ENCODE measurements around the gene CLSTN1. TPM values are rescaled to one million over a fixed set of nuclear protein-coding genes. Genes with fewer than 3 reads are reported as not detected.

The CLSTN1 gene
- total and polyA plus RNA-seq, 2 of the 13 experiments (the other 11 are each of a cell fraction or from before 2014, with no cell fraction given): 19.7 to 29.8 TPM

- TF ChIP-seq ZHX1 (CRISPR knock-in tag; IDR thresholded peaks at IDR 0.05; ENCODE audit: low read depth): no peak
- TF ChIP-seq MED8 (CRISPR knock-in tag; IDR thresholded peaks at IDR 0.05; ENCODE audit: insufficient replicate concordance): no peak
- TF ChIP-seq ZNF569 (CRISPR knock-in tag; IDR thresholded peaks at IDR 0.05; ENCODE audit: borderline replicate concordance): no peak
Observed at GRCh38 chr1:9770298-9770697, 53.5 kb downstream of the CLSTN1 start (continued).

GRCh38 chr1:9768983-9769382 is 54.8 kb downstream of the CLSTN1 start:
- H3K4me3 ChIP-seq (replicated peaks in 1 of 3; ENCODE audit: insufficient read depth in 1 of 3, low read depth in 2 of 3, low read length in 3 of 3): no peak overlapping the region
- no peaks in the 10 kb centered on the region for H3K9me3 ChIP-seq (ENCODE audit: low read length)
- no peak for DNase-seq (ENCODE audit: low spot score)
- no peak overlapping the region for H3K27ac ChIP-seq (ENCODE audit: extremely low read length, insufficient read depth, low read length)
- TF ChIP-seq DRAP1 (CRISPR knock-in tag; IDR thresholded peaks at IDR 0.05) (no peak), PRMT3 (CRISPR knock-in tag; IDR thresholded peaks at IDR 0.05; ENCODE audit: borderline replicate concordance, low read depth) (no peak), PCBP2 (optimal IDR thresholded peaks at IDR 0.05; ENCODE audit: low read depth, low read length, poor library complexity, severe bottlenecking) (peak; percentile 72), NKX3-1 (CRISPR knock-in tag; IDR thresholded peaks at IDR 0.05) (no peak), TOPORS (CRISPR knock-in tag; IDR thresholded peaks at IDR 0.05) (no peak), SRSF1 (optimal IDR thresholded peaks at IDR 0.05; ENCODE audit: low read depth, low read length) (no peak), RARG (CRISPR knock-in tag; IDR thresholded peaks at IDR 0.05; ENCODE audit: low read depth) (no peak)
- H3K4me2 ChIP-seq (ENCODE audit: low read depth, low read length): no peak overlapping the region
- H3K4me1 ChIP-seq (ENCODE audit: insufficient read depth, low read length): no peaks in the 10 kb centered on the region
- ChIA-PET CTCF (ENCODE audit: low intra/inter-chr PET ratio, low total read pairs) (no interaction called here), POLR2A (no interaction called here)
- in situ Hi-C loops (cut with HindIII; ENCODE audit: extremely low pct_ligation_motif_present, low pct_unique_long_range_greater_than_20kb): no loop called here
- intact Hi-C loops (cut with micrococcal nuclease; ENCODE audit: unreplicated experiment): no loop called here
- no peak for FAIRE-seq
- no peaks in the 10 kb centered on the region for H3K79me2 ChIP-seq (ENCODE audit: insufficient read depth, low read length)
- no peaks in the 10 kb centered on the region for H3K27me3 ChIP-seq (ENCODE audit: control insufficient read depth in 1 of 2, insufficient read depth in 2 of 2, low read length in 2 of 2)
- WGBS (ENCODE audit: low lambda C conversion rate): 98% methylated on average over 3 of the region's 3 CpGs
- H2AFZ ChIP-seq (ENCODE audit: low read length): no peak overlapping the region
- no peak overlapping the region for H3K9ac ChIP-seq (ENCODE audit: insufficient read depth, low read depth, low read length)
- peaks cover 5 to 18% of the 10 kb centered on the region in 2 experiments; a peak in 4 of 5 replicates for H3K36me3 ChIP-seq (replicated peaks in 1 of 2; ENCODE audit: control insufficient read depth in 1 of 2, insufficient read depth in 2 of 2, low read length in 2 of 2)
- ATAC-seq: no peak
- no TSS peak for BruUV-seq (replicated peaks)
- H4K20me1 ChIP-seq (ENCODE audit: insufficient read depth, low read length): no peaks in the 10 kb centered on the region

Measured in HepG2 (cell line).